ENCODE results near the gene NMRK1. TPM values are rescaled to one million over a fixed set of nuclear protein-coding genes. Genes with fewer than 3 reads are reported as not detected.

NMRK1 gene
- total RNA-seq, 1 donor from 2014 or later = 1.7 TPM

DNA sequence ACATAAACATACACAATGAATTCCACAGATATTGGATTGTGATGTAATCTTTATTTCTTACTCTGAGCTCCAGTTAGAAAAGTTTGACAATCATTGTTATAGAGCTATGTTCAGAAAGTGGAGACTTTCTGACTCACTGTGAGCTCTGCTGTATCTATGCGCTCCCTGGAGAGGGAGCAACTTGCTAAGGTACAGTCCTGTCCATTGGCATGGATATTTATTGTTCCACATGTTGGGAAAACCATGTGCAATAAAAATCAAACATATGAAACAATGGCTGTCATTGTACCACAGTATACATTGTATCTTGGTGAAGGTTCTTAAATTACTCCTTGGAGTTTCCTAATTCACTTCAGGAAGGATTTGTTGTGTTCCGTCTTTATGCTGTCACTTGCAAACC, 26.8 kb downstream of the NMRK1 start:
- no peak overlapping the region for H3K27ac Mint-ChIP-seq
- Histone ChIP-seq H3K36me3 (no peaks in the 10 kb centered on the region), H3K27ac (no peak overlapping the region), H3K4me1 (no peaks in the 10 kb centered on the region), H3F3A (ENCODE audit: low read depth) (no peaks in the 10 kb centered on the region), H3K4me3 (no peak overlapping the region), H3K4me2 (no peak overlapping the region), H3K27me3 (no peaks in the 10 kb centered on the region), H3K79me2 (ENCODE audit: low read depth) (no peaks in the 10 kb centered on the region), H3K9me3 (ENCODE audit: low read depth) (no peaks in the 10 kb centered on the region), H3K9ac (no peak overlapping the region), H2AFZ (replicated peaks) (no peak overlapping the region), H4K20me1 (ENCODE audit: low read depth) (no peaks in the 10 kb centered on the region)
- no peaks in the 10 kb centered on the region for H3K36me3 Mint-ChIP-seq
- no peak overlapping the region for H3K4me3 Mint-ChIP-seq
- H3K4me1 Mint-ChIP-seq = no peaks in the 10 kb centered on the region
- H3K9me3 Mint-ChIP-seq = peaks cover 14% of the 10 kb centered on the region
- no peak for TF ChIP-seq CTCF (IDR thresholded peaks at IDR 0.05)
- TF ChIP-seq EZH2 (IDR thresholded peaks at IDR 0.05) = no peak
- TF ChIP-seq EZH2phosphoT487 (IDR thresholded peaks at IDR 0.05) = no peak
- peaks cover 2% of the 10 kb centered on the region for H3K27me3 Mint-ChIP-seq (ENCODE audit: insufficient read depth, low read depth)
- no peak for DNase-seq (ENCODE audit: low spot score)

DNA sequence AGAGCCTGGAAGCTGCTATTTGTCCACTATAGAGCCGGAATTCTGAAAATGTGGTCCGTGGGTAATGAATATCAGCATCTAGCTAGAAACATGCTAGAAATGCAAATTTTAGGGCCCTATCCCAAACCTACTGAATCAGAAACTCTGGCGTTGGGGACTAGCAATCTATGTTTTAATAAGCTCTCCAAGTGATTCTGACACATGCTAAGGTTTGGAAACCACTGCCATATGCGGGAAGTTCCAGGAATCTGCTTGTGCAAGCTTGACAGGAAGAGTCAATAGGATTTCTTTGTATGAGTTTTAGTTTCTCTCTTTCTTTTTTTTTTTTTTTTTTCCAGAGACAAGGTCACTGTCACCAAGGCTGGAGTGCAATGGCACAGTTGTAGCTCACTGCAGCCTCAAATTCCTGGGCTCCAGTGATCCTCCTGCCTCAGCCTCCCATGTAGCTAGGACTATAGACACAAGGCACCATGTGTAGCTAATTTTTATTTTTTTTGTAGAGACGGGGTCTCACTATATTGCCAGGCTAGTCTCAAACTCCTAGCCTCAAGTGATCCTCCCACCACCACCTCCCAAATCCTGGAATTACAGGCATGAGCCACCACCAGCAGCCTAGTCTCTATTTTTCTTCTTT, 33.5 kb downstream of the NMRK1 start:
- Mint-ChIP-seq H3K4me3 (no peak overlapping the region), H3K36me3 (no peaks in the 10 kb centered on the region), H3K27ac (no peak overlapping the region), H3K27me3 (ENCODE audit: insufficient read depth, low read depth) (peaks cover 4% of the 10 kb centered on the region), H3K4me1 (no peaks in the 10 kb centered on the region), H3K9me3 (peaks cover 21% of the 10 kb centered on the region)
- Histone ChIP-seq H3K27ac (no peak overlapping the region), H4K20me1 (ENCODE audit: low read depth) (no peaks in the 10 kb centered on the region), H3K27me3 (no peaks in the 10 kb centered on the region), H3K4me3 (no peak overlapping the region), H2AFZ (replicated peaks) (no peak overlapping the region), H3F3A (ENCODE audit: low read depth) (no peaks in the 10 kb centered on the region), H3K79me2 (ENCODE audit: low read depth) (no peaks in the 10 kb centered on the region), H3K4me1 (no peaks in the 10 kb centered on the region), H3K36me3 (no peaks in the 10 kb centered on the region), H3K9me3 (ENCODE audit: low read depth) (no peaks in the 10 kb centered on the region), H3K4me2 (no peak overlapping the region), H3K9ac (no peak overlapping the region)
- no peak for TF ChIP-seq EZH2 (IDR thresholded peaks at IDR 0.05)
- TF ChIP-seq CTCF (IDR thresholded peaks at IDR 0.05) = no peak
- TF ChIP-seq EZH2phosphoT487 (IDR thresholded peaks at IDR 0.05) = no peak
- no peak for DNase-seq (ENCODE audit: low spot score)

DNA sequence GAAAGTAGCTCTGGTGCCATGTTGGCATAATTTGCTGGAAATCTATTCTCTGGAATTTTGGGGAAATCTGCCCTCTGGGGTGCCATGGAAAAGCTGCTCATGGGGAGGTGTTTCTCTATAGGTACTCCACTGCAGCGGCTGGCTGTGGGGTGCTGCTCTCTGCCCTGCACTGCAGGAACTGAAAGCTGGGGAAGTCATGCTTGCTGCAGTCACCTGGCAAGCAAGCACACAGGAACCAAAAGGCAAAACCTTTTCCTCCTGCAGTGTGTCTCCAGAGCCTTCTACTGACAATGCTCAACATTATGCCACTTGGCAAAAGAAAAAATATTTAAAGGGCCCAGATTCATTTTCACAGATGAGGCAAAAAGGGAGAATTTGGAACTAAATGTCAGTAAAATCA, 34.1 kb downstream of the NMRK1 start:
- Histone ChIP-seq H2AFZ (replicated peaks) (no peak overlapping the region), H3K4me1 (no peaks in the 10 kb centered on the region), H3K9ac (no peak overlapping the region), H3K4me2 (no peak overlapping the region), H3K4me3 (no peak overlapping the region), H3K36me3 (no peaks in the 10 kb centered on the region), H3K79me2 (ENCODE audit: low read depth) (no peaks in the 10 kb centered on the region), H3F3A (ENCODE audit: low read depth) (no peaks in the 10 kb centered on the region), H3K27me3 (no peaks in the 10 kb centered on the region), H3K27ac (no peak overlapping the region), H4K20me1 (ENCODE audit: low read depth) (no peaks in the 10 kb centered on the region), H3K9me3 (ENCODE audit: low read depth) (no peaks in the 10 kb centered on the region)
- Mint-ChIP-seq H3K36me3 (no peaks in the 10 kb centered on the region), H3K27ac (no peak overlapping the region), H3K4me1 (no peaks in the 10 kb centered on the region), H3K27me3 (ENCODE audit: insufficient read depth, low read depth) (peaks cover 4% of the 10 kb centered on the region), H3K4me3 (no peak overlapping the region), H3K9me3 (peaks cover 19% of the 10 kb centered on the region)
- no peak for DNase-seq (ENCODE audit: low spot score)
- TF ChIP-seq EZH2 (IDR thresholded peaks at IDR 0.05) = no peak
- TF ChIP-seq CTCF (IDR thresholded peaks at IDR 0.05) = no peak
- TF ChIP-seq EZH2phosphoT487 (IDR thresholded peaks at IDR 0.05) = no peak
